Osteoblast (primary cell): ENCODE data around the gene HS3ST3B1. TPM values are rescaled to one million over a fixed set of nuclear protein-coding genes. Genes with fewer than 3 reads are reported as not detected.

Experiments used
- DNase-seq: peaks from one replicate; pipeline ENCODE4 v3.0.0; 2011; ENCODE audit warnings: low spot score, mixed read lengths; ENCODE audit not compliant: insufficient read length; ENCODE audit errors: missing footprints
- H2AFZ ChIP-seq: 2 replicates; pipeline ENCODE4 v1.6.0; 2011; ENCODE audit warnings: mild to moderate bottlenecking, low read length
- H3K27ac ChIP-seq: 2 replicates; pipeline ENCODE4 v1.5.1; 2011; ENCODE audit warnings: mild to moderate bottlenecking, low read depth, low read length, moderate library complexity
- H3K27me3 ChIP-seq: 2 replicates; pipeline ENCODE4 v1.6.0; 2012; ENCODE audit warnings: mild to moderate bottlenecking, control low read depth, inconsistent platforms, low read length, moderate library complexity; ENCODE audit not compliant: insufficient read depth
- H3K36me3 ChIP-seq: 2 replicates; pipeline ENCODE4 v1.5.1; 2011; ENCODE audit warnings: mild to moderate bottlenecking, low read length, control low read depth, moderate library complexity; ENCODE audit not compliant: insufficient read depth
- H3K4me1 ChIP-seq: 2 replicates; pipeline ENCODE4 v1.5.1; 2011; ENCODE audit warnings: mild to moderate bottlenecking, low read length, control low read depth, moderate library complexity; ENCODE audit not compliant: insufficient read depth
- H3K4me2 ChIP-seq: 2 replicates; pipeline ENCODE4 v1.6.0; 2011; ENCODE audit warnings: mild to moderate bottlenecking, low read length; ENCODE audit not compliant: insufficient read depth
- H3K4me3 ChIP-seq: fragments of 200-600 bp; sonication (generic); 3 replicates; pipeline ENCODE4 v1.5.1; 2012; ENCODE audit warnings: mild to moderate bottlenecking, low read length, inconsistent platforms; ENCODE audit not compliant: insufficient read depth
- H3K79me2 ChIP-seq: 2 replicates; pipeline ENCODE4 v1.6.0; 2012; ENCODE audit warnings: mild to moderate bottlenecking, low read length, control low read depth, inconsistent platforms; ENCODE audit not compliant: insufficient read depth
- H3K9me3 ChIP-seq: 2 replicates; pipeline ENCODE4 v1.5.1; 2011; ENCODE audit warnings: low read depth, low read length, control low read depth
- H4K20me1 ChIP-seq: 2 replicates; pipeline ENCODE4 v1.6.0; 2012; ENCODE audit warnings: mild to moderate bottlenecking, low read length, control low read depth; ENCODE audit not compliant: insufficient read depth
- total RNA-seq: library from RNA; depleted of rRNA; stranded (reverse); fragments of >200 nt; gene quantifications from 2 replicates; pipeline ENCODE4 v1.2.3, GENCODE V29; 2012
- TF ChIP-seq, protein P1 (sequence below): IDR thresholded peaks from 2 replicates; pipeline ENCODE4 v1.5.1; 2011; ENCODE audit warnings: mild to moderate bottlenecking, low read depth, low read length, moderate library complexity; ENCODE audit errors: extremely low read depth

The HS3ST3B1 gene
- total RNA-seq, 1 donor, result 13.4 TPM

DNA sequence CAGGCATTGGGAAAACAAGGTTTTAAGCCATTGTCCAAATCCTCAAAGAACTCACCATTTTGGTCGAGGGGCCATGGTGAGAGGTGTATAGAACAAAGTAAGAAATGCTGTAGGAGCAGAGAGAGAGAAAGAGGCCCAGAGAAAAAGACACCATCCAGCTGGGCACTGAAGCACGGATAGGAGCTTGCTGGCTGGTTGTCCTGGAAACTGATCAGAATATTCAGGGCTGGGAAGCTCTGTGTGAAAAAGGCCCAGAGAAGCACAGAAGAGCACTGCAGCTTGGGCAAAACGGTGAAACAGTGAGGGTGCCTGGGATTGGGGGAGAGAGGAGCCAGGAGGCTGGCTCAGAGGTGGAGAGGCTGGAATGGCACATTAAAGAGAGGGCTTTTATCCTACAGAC is 16.5 kb downstream of the HS3ST3B1 start:
- H3K27ac ChIP-seq, result no peak overlapping the region
- no peaks in the 10 kb centered on the region for H3K9me3 ChIP-seq
- H3K27me3 ChIP-seq, result no peaks in the 10 kb centered on the region
- TF ChIP-seq, protein P1, sequence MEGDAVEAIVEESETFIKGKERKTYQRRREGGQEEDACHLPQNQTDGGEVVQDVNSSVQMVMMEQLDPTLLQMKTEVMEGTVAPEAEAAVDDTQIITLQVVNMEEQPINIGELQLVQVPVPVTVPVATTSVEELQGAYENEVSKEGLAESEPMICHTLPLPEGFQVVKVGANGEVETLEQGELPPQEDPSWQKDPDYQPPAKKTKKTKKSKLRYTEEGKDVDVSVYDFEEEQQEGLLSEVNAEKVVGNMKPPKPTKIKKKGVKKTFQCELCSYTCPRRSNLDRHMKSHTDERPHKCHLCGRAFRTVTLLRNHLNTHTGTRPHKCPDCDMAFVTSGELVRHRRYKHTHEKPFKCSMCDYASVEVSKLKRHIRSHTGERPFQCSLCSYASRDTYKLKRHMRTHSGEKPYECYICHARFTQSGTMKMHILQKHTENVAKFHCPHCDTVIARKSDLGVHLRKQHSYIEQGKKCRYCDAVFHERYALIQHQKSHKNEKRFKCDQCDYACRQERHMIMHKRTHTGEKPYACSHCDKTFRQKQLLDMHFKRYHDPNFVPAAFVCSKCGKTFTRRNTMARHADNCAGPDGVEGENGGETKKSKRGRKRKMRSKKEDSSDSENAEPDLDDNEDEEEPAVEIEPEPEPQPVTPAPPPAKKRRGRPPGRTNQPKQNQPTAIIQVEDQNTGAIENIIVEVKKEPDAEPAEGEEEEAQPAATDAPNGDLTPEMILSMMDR, result no peak
- H3K36me3 ChIP-seq, result peaks cover 17% of the 10 kb centered on the region
- no peak overlapping the region for H2AFZ ChIP-seq
- H3K4me1 ChIP-seq, result peaks cover 22% of the 10 kb centered on the region
- H3K79me2 ChIP-seq, result peaks cover 81% of the 10 kb centered on the region
- H4K20me1 ChIP-seq, result peaks cover 32% of the 10 kb centered on the region
- no peak overlapping the region for H3K4me2 ChIP-seq
- DNase-seq, result no peak
- H3K4me3 ChIP-seq, result no peak overlapping the region

DNA sequence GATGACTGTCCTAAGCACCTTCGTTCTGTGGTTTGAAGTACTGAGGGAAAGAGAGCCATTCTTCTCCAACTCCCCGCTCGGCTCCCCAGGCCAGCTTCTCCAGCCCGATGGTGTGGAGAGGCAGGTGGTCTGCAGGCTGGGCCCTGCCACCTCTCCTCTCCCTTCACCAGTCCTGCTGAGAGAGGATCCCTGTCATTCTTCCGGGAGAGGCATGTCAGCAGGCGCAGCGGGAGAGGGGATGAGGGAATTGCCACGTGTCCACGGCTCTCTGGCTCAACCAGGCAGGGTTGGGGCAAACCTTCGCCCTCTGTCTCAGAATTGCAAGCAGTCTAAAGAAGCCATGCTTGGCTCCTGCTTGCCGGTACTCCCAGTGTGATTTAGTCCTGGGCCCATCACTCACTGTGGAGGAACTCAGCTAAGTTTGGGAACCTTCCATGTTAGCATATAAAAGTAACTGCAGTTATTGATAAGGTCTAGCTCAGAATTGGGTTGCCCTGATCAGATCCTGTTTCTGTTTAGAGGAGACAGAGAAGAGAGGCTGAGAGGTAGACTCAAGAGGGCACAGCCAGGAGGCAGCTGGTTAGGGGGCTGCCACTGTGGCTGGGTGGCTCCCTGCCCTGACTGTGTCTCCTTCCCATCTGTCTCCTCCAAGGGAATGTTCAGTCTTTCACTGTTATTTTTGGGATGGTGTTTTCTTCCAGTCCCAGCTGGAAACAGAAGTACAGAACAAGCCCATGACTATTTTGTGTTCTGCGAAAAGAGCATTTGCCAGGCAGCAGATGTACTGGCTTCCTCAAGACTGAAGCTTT is 17.4 kb downstream of the HS3ST3B1 start:
- H3K4me3 ChIP-seq, result no peak overlapping the region
- no peak overlapping the region for H2AFZ ChIP-seq
- H3K79me2 ChIP-seq, result peaks cover 83% of the 10 kb centered on the region
- H3K36me3 ChIP-seq, result peaks cover 17% of the 10 kb centered on the region
- no peak overlapping the region for H3K27ac ChIP-seq
- peaks cover 32% of the 10 kb centered on the region for H4K20me1 ChIP-seq
- TF ChIP-seq, protein P1, result no peak
- H3K27me3 ChIP-seq, result no peaks in the 10 kb centered on the region
- no peaks in the 10 kb centered on the region for H3K9me3 ChIP-seq
- peaks cover 22% of the 10 kb centered on the region for H3K4me1 ChIP-seq
- no peak for DNase-seq
- H3K4me2 ChIP-seq, result no peak overlapping the region

DNA sequence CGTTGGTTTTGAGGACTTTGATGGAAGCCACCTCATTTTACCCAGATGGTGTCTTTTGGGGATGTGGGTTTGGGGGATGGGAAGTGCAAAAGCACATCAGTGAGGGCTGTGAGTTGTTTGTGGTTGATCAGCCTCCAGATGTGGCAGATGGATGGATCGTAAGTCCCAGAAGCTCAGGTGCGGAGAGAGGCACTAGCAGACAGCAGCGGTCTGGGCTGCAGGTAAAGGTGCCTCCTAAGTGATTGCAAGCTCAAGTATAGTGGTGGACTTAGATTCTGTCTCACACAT is 18.0 kb downstream of the HS3ST3B1 start:
- Histone ChIP-seq H2AFZ (no peak overlapping the region), H3K79me2 (peaks cover 88% of the 10 kb centered on the region), H3K9me3 (no peaks in the 10 kb centered on the region), H3K4me1 (peaks cover 22% of the 10 kb centered on the region), H3K36me3 (peaks cover 17% of the 10 kb centered on the region), H3K27ac (no peak overlapping the region), H3K4me2 (no peak overlapping the region), H3K27me3 (no peaks in the 10 kb centered on the region), H3K4me3 (no peak overlapping the region), H4K20me1 (peaks cover 32% of the 10 kb centered on the region)
- DNase-seq, result no peak
- TF ChIP-seq, protein P1, result no peak

DNA sequence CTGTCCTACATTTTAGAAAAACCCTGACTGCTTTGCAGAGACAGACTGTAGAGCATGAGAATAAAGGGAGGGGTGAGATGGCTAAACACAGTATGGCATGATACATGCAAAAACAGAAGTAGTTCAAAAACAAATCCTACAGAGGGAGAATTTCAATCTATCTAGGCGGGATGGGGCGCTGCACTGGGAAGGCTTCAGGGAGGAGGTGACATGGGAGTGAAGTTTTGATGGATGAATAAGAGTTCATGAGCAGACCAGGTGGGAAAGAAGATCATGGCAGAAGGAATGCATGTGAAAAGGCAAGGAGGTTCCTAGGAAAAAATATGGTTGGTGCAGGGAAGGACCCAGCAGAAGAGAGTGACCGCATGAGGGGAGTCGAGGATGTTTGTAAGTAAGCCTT is 19.2 kb downstream of the HS3ST3B1 start:
- Histone ChIP-seq H3K79me2 (peaks cover 90% of the 10 kb centered on the region), H4K20me1 (peaks cover 29% of the 10 kb centered on the region), H2AFZ (no peak overlapping the region)

More for the DNA sequence above, 19.2 kb downstream of the HS3ST3B1 start:
- TF ChIP-seq, protein P1, result no peak
- H3K27me3 ChIP-seq, result no peaks in the 10 kb centered on the region
- H3K9me3 ChIP-seq, result no peaks in the 10 kb centered on the region
- peaks cover 10% of the 10 kb centered on the region for H3K36me3 ChIP-seq
- H3K4me3 ChIP-seq, result no peak overlapping the region
- H3K4me1 ChIP-seq, result peaks cover 22% of the 10 kb centered on the region
- no peak overlapping the region for H3K4me2 ChIP-seq
- DNase-seq, result no peak
- no peak overlapping the region for H3K27ac ChIP-seq
